GM13977 (cell line): Measurements from ENCODE around the gene HJURP.

ENCODE experiments used
- DNase-seq: peaks from one replicate; pipeline ENCODE4 v3.0.0; 2012; ENCODE audit warnings: low spot score
- CTCF ChIP-seq: IDR thresholded peaks from 2 replicates; pipeline ENCODE4 v1.5.1; 2012; ENCODE audit warnings: mild to moderate bottlenecking, control low read depth; ENCODE audit not compliant: insufficient read depth; ENCODE audit errors: extremely low read depth, missing control alignments
- in situ Hi-C: fragments of 300-500 bp; cut with MboI; formaldehyde crosslinking; loops from one replicate; pipeline ENCODE4 v1.12.0; 2022; ENCODE audit warnings: low sequenced_read_pairs, low pct_unique_long_range_greater_than_20kb, mixed read lengths, inconsistent platforms; ENCODE audit not compliant: unreplicated experiment

The HJURP gene

GRCh38 chr2:233815861-233816260 is 38.5 kb downstream of the HJURP start:
- in situ Hi-C loops, result no loop called here
- no peak for DNase-seq
- TF ChIP-seq CTCF, result no peak

- DNase-seq, result no peak
- in situ Hi-C loops, result no loop called here
Observed at GRCh38 chr2:233814056-233814835, 40.1 kb downstream of the HJURP start.

GRCh38 chr2:233813236-233814055 is 40.9 kb downstream of the HJURP start:
- in situ Hi-C loops, result no loop called here
- no peak for DNase-seq
- no peak for TF ChIP-seq CTCF

More at GRCh38 chr2:233814056-233814835, 40.1 kb downstream of the HJURP start:
- no peak for TF ChIP-seq CTCF

- in situ Hi-C loops, result no loop called here
Observed at GRCh38 chr2:233811732-233812131, 42.6 kb downstream of the HJURP start.

GRCh38 chr2:233811087-233811486 is 43.2 kb downstream of the HJURP start:
- TF ChIP-seq CTCF, result no peak
- no peak for DNase-seq
- in situ Hi-C loops, result no loop called here

More at GRCh38 chr2:233811732-233812131, 42.6 kb downstream of the HJURP start:
- no peak for DNase-seq
- no peak for TF ChIP-seq CTCF

GRCh38 chr2:233810385-233810784 is 44.0 kb downstream of the HJURP start:
- no peak for TF ChIP-seq CTCF
- in situ Hi-C loops, result no loop called here
- DNase-seq, result no peak
